K562 (cell line): ENCODE results near the gene ZC3H18. TPM values are rescaled to one million over a fixed set of nuclear protein-coding genes. Genes with fewer than 3 reads are reported as not detected.

Experiments used
- EGR1 ChIP-seq: fragments of 450-650 bp; conservative IDR thresholded peaks from 2 replicates; pipeline ENCODE4 v1.6.1; 2017; ENCODE audit warnings: mild to moderate bottlenecking
- EZH2 ChIP-seq: IDR thresholded peaks from 2 replicates; pipeline ENCODE4 v1.6.1; 2012; ENCODE audit warnings: low read depth, mild to moderate bottlenecking, inconsistent platforms, low read length, borderline replicate concordance
- FOSL1 ChIP-seq: fragments of 200-800 bp; sonication (Bioruptor generic); conservative IDR thresholded peaks from 2 replicates; pipeline ENCODE4 v1.6.1; 2016; ENCODE audit warnings: missing genetic modification characterization, missing compliant biosample characterization
- HDGF ChIP-seq: fragments of 450-650 bp; IDR thresholded peaks from 2 replicates; pipeline ENCODE4 v1.6.1; 2016
- HLTF ChIP-seq: fragments of 450-650 bp; IDR thresholded peaks from 2 replicates; pipeline ENCODE4 v1.6.1; 2016
- POLR2A ChIP-seq: fragments of 450-650 bp; conservative IDR thresholded peaks from 2 replicates; pipeline ENCODE4 v1.6.1; 2016
- PTRF ChIP-seq: fragments of 450-650 bp; IDR thresholded peaks from 2 replicates; pipeline ENCODE4 v1.6.1; 2016; ENCODE audit warnings: mild to moderate bottlenecking, missing genetic modification characterization, missing compliant biosample characterization
- SIRT6 ChIP-seq: IDR thresholded peaks from one replicate; pipeline ENCODE4 v1.6.1; 2012; ENCODE audit warnings: low read depth, mild to moderate bottlenecking, control low read depth, inconsistent platforms, low read length, moderate library complexity
- SMARCA5 ChIP-seq: fragments of 450-650 bp; IDR thresholded peaks from 2 replicates; pipeline ENCODE4 v1.6.1; 2016
- SP1 ChIP-seq: sonication (generic); formaldehyde crosslinking; IDR thresholded peaks from 2 replicates; pipeline ENCODE4 v1.8.1; 2022; ENCODE audit warnings: mild to moderate bottlenecking, missing genetic modification reagents
- ZNF23 ChIP-seq: fragments of 250-450 bp; sonication (Bioruptor Pico); IDR thresholded peaks from 2 replicates; pipeline ENCODE4 v1.4.0; 2020; ENCODE audit warnings: mild to moderate bottlenecking
- ZNF354B ChIP-seq: fragments of 250-450 bp; sonication (Bioruptor Pico); IDR thresholded peaks from 2 replicates; pipeline ENCODE4 v1.4.0; 2020
- ZNF589 ChIP-seq: fragments of 200-800 bp; sonication (Bioruptor generic); IDR thresholded peaks from 2 replicates; pipeline ENCODE4 v1.6.1; 2016; ENCODE audit warnings: low read depth, missing genetic modification characterization, missing compliant biosample characterization
- ZNF76 ChIP-seq: fragments of 250-450 bp; sonication (Bioruptor Pico); IDR thresholded peaks from 2 replicates; pipeline ENCODE4 v1.4.0; 2020; ENCODE audit warnings: mild to moderate bottlenecking, moderate library complexity, borderline replicate concordance
- polyA plus RNA-seq, 8 experiments: library from polyadenylated mRNA; depleted of rRNA in 4 of 8; stranded (reverse) in 5 of 8; unstranded in 3 of 8; fragments of >200 nt; fragmentation: Nextera tagmentation in 2 of 8; fragmentation: Illumina TruSeq in 1 of 8; extraction: Ambion mirVana in 2 of 8; extraction: Trizol in 1 of 8; gene quantifications; 2 replicates each; pipeline versions ENCODE4 v1.2.1 to v1.2.3, GENCODE V29; 2011 to 2014; ENCODE audit warnings: inconsistent platforms in 1 of 8, missing spikeins in 1 of 8
- total RNA-seq, 7 experiments: library from RNA; depleted of rRNA in 6 of 7; stranded (reverse); fragments of >200 nt in 6 of 7; fragmentation: Illumina TruSeq in 2 of 7; extraction: Trizol in 2 of 7; gene quantifications; 2 replicates each; pipeline versions ENCODE4 v1.2.1 to v1.2.3, GENCODE V29; 2011 to 2021; ENCODE audit warnings: low replicate concordance in 1 of 7
- TF ChIP-seq, protein P1 (sequence below): sonication (generic); formaldehyde crosslinking; IDR thresholded peaks from 2 replicates; pipeline ENCODE4 v1.8.0; 2022; ENCODE audit warnings: mild to moderate bottlenecking, missing genetic modification reagents, borderline replicate concordance
- TF ChIP-seq, protein P2 (sequence below): fragments of 200-400 bp; formaldehyde crosslinking; IDR thresholded peaks from 2 replicates; pipeline ENCODE4 v1.6.1; 2017; ENCODE audit warnings: mild to moderate bottlenecking, low read depth, low read length, moderate library complexity
- TF ChIP-seq, protein P3 (sequence below): fragments of 450-650 bp; formaldehyde crosslinking; IDR thresholded peaks from 2 replicates; pipeline ENCODE4 v1.4.0; 2020; ENCODE audit warnings: mild to moderate bottlenecking, moderate library complexity
- TF ChIP-seq, protein P4 (sequence below): fragments of 450-650 bp; IDR thresholded peaks from 2 replicates; pipeline ENCODE4 v1.6.1; 2014; ENCODE audit warnings: low read depth, mild to moderate bottlenecking, moderate library complexity, borderline replicate concordance
- TF ChIP-seq, protein P5 (sequence below): fragments of 250-450 bp; sonication (Bioruptor Pico); IDR thresholded peaks from 2 replicates; pipeline ENCODE4 v1.8.0; 2021; ENCODE audit warnings: mild to moderate bottlenecking, moderate library complexity

ZC3H18 gene
- total and polyA plus RNA-seq, 9 of the 15 experiments (the other 6 are each of a cell fraction or from before 2014, with no cell fraction given) = 1.7 to 88.7 (median 26.9) TPM

DNA sequence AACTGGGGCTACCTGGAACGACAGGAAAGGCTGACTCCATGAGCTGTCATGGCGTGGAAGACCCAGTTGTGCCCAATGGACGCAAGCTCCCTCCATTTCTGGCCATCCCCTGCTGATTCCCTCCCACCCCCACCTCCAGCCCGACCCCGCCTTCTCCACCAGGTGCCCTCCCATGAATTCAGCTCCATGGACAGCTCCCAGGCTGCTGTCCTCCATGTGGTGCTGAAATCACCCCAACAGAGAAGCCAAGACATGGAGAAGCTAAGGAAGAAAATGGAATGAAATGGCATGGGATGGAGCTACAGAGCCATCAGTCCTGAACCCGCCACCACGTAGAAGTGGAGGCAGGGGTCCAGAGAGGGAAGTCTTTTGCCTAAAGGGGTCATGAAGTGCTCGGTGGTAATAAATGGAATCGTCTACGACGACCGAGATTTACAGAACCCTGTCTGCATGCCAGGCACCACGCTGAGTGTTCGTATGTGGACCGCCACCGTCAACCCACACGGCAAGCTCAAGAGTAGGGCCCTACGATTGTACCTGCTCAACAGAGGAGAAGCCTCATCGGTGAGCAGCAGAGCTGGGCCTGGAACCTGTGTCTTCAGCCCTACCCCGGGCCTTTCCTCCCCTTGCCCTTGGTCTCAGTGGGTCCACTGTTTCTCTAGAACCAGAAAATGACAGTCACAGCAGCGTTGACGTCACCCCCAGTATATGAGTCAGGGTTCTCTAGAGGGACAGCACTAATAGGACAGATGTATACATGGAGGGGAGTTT, 9.3 kb upstream of the ZC3H18 start (continued):
- TF ChIP-seq, protein P1, sequence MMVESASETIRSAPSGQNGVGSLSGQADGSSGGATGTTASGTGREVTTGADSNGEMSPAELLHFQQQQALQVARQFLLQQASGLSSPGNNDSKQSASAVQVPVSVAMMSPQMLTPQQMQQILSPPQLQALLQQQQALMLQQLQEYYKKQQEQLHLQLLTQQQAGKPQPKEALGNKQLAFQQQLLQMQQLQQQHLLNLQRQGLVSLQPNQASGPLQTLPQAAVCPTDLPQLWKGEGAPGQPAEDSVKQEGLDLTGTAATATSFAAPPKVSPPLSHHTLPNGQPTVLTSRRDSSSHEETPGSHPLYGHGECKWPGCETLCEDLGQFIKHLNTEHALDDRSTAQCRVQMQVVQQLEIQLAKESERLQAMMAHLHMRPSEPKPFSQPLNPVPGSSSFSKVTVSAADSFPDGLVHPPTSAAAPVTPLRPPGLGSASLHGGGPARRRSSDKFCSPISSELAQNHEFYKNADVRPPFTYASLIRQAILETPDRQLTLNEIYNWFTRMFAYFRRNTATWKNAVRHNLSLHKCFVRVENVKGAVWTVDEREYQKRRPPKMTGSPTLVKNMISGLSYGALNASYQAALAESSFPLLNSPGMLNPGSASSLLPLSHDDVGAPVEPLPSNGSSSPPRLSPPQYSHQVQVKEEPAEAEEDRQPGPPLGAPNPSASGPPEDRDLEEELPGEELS (CRISPR knock-in tag) = peak; percentile 99
- TF ChIP-seq, protein P2, sequence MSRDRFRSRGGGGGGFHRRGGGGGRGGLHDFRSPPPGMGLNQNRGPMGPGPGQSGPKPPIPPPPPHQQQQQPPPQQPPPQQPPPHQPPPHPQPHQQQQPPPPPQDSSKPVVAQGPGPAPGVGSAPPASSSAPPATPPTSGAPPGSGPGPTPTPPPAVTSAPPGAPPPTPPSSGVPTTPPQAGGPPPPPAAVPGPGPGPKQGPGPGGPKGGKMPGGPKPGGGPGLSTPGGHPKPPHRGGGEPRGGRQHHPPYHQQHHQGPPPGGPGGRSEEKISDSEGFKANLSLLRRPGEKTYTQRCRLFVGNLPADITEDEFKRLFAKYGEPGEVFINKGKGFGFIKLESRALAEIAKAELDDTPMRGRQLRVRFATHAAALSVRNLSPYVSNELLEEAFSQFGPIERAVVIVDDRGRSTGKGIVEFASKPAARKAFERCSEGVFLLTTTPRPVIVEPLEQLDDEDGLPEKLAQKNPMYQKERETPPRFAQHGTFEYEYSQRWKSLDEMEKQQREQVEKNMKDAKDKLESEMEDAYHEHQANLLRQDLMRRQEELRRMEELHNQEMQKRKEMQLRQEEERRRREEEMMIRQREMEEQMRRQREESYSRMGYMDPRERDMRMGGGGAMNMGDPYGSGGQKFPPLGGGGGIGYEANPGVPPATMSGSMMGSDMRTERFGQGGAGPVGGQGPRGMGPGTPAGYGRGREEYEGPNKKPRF = no peak
- TF ChIP-seq SP1 (CRISPR knock-in tag) = peak; percentile 78
- TF ChIP-seq EGR1 = no peak
- TF ChIP-seq HDGF = no peak
- TF ChIP-seq, protein P3, sequence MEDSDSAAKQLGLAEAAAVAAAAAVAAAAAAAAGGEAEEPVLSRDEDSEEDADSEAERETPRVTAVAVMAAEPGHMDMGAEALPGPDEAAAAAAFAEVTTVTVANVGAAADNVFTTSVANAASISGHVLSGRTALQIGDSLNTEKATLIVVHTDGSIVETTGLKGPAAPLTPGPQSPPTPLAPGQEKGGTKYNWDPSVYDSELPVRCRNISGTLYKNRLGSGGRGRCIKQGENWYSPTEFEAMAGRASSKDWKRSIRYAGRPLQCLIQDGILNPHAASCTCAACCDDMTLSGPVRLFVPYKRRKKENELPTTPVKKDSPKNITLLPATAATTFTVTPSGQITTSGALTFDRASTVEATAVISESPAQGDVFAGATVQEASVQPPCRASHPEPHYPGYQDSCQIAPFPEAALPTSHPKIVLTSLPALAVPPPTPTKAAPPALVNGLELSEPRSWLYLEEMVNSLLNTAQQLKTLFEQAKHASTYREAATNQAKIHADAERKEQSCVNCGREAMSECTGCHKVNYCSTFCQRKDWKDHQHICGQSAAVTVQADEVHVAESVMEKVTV (CRISPR knock-in tag) = no peak
- no peak for TF ChIP-seq PTRF (tag)
- no peak for TF ChIP-seq HLTF
- TF ChIP-seq ZNF76 = no peak
- no peak for TF ChIP-seq POLR2A
- TF ChIP-seq, protein P4, sequence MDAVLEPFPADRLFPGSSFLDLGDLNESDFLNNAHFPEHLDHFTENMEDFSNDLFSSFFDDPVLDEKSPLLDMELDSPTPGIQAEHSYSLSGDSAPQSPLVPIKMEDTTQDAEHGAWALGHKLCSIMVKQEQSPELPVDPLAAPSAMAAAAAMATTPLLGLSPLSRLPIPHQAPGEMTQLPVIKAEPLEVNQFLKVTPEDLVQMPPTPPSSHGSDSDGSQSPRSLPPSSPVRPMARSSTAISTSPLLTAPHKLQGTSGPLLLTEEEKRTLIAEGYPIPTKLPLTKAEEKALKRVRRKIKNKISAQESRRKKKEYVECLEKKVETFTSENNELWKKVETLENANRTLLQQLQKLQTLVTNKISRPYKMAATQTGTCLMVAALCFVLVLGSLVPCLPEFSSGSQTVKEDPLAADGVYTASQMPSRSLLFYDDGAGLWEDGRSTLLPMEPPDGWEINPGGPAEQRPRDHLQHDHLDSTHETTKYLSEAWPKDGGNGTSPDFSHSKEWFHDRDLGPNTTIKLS = no peak
- TF ChIP-seq ZNF354B (CRISPR knock-in tag) = no peak
- no peak; the same call in 1 of the 2 replicates for TF ChIP-seq FOSL1
- TF ChIP-seq EZH2 = no peak
- TF ChIP-seq, protein P5, sequence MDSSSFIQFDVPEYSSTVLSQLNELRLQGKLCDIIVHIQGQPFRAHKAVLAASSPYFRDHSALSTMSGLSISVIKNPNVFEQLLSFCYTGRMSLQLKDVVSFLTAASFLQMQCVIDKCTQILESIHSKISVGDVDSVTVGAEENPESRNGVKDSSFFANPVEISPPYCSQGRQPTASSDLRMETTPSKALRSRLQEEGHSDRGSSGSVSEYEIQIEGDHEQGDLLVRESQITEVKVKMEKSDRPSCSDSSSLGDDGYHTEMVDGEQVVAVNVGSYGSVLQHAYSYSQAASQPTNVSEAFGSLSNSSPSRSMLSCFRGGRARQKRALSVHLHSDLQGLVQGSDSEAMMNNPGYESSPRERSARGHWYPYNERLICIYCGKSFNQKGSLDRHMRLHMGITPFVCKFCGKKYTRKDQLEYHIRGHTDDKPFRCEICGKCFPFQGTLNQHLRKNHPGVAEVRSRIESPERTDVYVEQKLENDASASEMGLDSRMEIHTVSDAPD (CRISPR knock-in tag) = no peak
- no peak for TF ChIP-seq SIRT6
- TF ChIP-seq SMARCA5 = no peak
- TF ChIP-seq ZNF23 (CRISPR knock-in tag) = no peak
- no peak; the same call in 1 of the 2 replicates for TF ChIP-seq ZNF589 (CRISPR knock-in tag)
